Measurements from ENCODE around the gene SCARF2.

The SCARF2 gene

DNA sequence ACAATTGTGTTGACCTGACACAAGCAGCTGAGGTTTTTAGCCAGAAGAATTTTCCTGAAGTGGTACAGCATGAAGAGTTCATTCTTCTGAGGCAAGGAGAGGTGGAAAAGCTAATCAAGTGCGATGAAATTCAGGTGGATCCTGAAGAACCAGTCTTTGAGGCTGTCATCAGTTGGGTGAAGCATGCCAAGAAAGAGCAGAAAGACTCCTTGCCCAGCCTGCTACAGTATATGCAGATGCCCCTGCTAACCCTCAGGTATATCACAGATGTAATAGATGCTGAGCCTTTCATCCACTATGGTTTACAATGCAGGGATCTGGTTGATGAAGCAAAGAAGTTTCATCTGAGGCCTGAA, 12.9 kb upstream of the SCARF2 start:
- peak; percentile 50 for DNase-seq (ENCODE audit: low read depth)

DNA sequence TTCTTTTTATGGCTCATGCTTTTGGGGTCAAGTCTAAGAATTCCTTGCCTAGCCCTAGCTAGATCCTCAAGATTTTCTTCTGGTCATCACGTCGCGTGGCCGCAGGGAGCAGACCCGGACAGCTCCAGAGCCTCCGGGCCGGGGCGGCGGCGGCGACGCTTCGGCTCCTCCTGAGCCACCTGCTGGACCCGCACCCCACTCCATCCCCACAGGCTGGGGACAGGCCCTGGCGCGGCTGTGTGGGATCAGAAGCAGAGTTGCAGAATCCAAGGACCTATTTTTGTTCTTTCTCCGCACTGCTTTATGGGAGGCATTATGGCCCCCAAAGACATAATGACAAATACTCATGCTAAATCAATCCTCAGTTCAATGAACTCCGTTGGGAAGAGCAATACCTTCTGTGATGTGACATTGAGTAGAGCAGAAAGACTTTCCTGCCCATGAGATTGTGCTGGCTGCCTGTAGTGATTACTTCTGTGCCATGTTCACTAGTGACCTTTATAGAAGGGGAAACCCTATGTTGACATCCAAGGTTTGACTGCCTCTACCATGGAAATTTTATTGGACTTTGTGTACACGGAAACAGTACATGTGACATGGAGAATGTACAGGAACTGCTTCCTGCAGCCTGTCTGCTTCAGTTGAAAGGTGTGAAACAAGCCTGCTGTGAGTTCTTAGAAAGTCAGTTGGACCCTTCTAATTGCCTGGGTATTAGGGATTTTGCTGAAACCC, 12.4 kb upstream of the SCARF2 start:
- H3K4me3 ChIP-seq (ENCODE audit: low read length) = no peak overlapping the region
- no peak for DNase-seq (ENCODE audit: low read depth)
- TF ChIP-seq, protein P1, sequence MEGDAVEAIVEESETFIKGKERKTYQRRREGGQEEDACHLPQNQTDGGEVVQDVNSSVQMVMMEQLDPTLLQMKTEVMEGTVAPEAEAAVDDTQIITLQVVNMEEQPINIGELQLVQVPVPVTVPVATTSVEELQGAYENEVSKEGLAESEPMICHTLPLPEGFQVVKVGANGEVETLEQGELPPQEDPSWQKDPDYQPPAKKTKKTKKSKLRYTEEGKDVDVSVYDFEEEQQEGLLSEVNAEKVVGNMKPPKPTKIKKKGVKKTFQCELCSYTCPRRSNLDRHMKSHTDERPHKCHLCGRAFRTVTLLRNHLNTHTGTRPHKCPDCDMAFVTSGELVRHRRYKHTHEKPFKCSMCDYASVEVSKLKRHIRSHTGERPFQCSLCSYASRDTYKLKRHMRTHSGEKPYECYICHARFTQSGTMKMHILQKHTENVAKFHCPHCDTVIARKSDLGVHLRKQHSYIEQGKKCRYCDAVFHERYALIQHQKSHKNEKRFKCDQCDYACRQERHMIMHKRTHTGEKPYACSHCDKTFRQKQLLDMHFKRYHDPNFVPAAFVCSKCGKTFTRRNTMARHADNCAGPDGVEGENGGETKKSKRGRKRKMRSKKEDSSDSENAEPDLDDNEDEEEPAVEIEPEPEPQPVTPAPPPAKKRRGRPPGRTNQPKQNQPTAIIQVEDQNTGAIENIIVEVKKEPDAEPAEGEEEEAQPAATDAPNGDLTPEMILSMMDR (IDR thresholded peaks at IDR 0.05; ENCODE audit: insufficient read depth, low read depth, low read length, missing control alignments) = no peak

More for the DNA sequence above, 12.9 kb upstream of the SCARF2 start:
- H3K4me3 ChIP-seq (ENCODE audit: low read length) = no peak overlapping the region
- TF ChIP-seq, protein P1 (IDR thresholded peaks at IDR 0.05; ENCODE audit: insufficient read depth, low read depth, low read length, missing control alignments) = no peak

DNA sequence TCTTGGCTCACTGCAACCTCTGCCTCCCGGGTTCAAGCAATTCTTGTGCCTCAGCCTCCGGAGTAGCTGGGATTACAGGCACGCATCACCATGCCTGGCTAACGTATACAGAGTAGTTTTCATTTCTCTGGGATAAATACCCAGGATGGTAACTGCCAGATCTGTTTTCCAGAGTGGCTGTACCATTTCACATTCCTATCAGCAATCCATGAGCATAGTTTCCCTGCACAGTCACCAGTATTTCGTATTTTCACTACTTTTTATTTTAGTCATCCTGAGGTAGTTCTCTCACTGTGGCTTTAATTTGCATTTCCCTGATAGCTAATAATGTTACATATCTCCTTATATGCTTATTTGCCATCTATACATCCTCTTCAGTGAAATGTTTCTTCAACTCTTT, 11.0 kb upstream of the SCARF2 start:
- TF ChIP-seq, protein P1 (IDR thresholded peaks at IDR 0.05; ENCODE audit: insufficient read depth, low read depth, low read length, missing control alignments) = no peak
- DNase-seq (ENCODE audit: low read depth) = no peak
- no peak overlapping the region for H3K4me3 ChIP-seq (ENCODE audit: low read length)

DNA sequence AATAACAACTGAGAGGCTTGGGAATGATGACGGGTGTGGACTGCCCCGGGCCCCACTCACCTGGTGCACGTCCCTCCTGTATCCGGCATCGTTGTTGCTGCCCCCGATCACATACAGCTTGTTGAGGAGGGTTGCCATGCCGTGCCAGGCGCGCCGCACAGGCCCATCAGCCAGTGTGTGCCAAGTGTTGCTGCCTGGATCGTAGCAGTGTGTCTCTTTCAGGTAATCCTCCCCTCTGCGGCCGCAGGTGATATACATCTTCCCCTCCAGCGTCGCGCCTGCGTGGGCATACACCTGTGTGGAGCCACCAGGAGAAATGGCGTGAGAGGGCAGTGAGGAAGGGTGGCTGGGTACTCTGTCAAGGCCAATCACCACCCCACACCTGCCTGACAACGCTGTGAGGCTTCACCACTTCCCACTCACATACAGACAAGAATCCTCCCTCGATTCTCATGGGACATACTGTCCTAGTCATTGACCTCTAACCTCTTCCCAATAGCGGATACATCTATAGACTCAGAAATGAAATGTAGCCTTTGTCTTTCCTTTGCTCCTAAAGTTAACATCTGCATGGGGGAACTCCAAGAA, 8.9 kb upstream of the SCARF2 start:
- no peak overlapping the region for H3K4me3 ChIP-seq (ENCODE audit: low read length)
- DNase-seq (ENCODE audit: low read depth) = no peak
- TF ChIP-seq, protein P1 (IDR thresholded peaks at IDR 0.05; ENCODE audit: insufficient read depth, low read depth, low read length, missing control alignments) = no peak

DNA sequence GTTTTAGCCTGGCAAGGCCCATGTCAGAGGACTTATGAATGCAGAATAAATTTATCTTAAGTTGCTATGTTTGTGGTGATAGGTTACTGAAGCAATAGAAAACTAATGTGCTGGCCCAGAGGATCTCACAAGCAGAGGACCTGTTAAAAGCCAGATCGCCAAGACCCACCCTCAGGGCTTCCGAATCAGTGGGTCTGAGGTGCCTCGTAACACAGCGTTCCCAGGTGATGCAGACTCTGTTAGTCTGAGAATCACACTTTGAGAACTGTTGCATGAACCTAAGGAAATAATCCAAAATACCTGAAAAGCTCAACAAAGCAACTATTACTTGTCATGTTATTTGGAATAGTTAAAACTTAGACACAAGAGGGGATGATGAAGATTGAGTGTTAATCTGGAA, 6.7 kb upstream of the SCARF2 start:
- DNase-seq (ENCODE audit: low read depth) = no peak
- TF ChIP-seq, protein P1 (IDR thresholded peaks at IDR 0.05; ENCODE audit: insufficient read depth, low read depth, low read length, missing control alignments) = no peak
- H3K4me3 ChIP-seq (ENCODE audit: low read length) = no peak overlapping the region

DNA sequence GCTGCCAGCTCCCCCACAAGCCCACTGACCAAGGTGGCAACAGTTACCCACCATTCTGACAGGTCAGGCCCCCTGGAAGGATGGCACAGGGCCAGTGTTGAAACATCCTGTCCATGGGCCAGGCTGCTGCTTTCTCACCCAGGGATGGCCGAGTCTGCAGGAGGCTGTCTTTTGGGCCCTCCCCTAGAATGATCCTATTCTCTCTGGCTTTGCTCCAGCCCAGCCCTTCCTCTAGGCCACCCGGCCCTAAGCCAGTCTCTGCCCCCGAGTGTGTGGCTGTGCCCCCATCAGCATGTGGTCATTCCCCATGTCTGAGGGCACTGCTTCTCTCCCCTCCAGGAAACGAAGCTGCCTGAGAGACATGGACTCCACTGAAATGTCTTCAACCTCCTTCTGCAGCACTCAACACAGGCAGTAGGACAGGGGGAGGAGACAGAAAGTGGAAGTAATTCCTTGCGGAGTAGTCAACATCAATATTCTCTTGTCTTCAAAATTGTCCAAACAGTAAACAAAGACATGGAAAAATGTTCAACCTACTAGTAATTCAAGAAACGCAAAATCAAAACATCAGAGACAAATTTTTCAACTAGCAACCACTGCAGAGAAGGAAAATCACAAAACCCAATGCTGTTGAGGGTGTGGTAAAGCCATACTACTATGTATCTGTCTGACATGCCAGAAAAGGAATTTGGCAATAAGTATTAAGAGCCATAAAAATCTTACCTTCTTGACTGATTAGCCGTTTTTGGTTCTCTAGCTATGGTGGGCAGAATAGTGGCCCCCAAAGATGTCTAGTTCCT, 5.1 kb upstream of the SCARF2 start:
- TF ChIP-seq, protein P1 (IDR thresholded peaks at IDR 0.05; ENCODE audit: insufficient read depth, low read depth, low read length, missing control alignments) = no peak
- H3K4me3 ChIP-seq (ENCODE audit: low read length) = no peak overlapping the region

More for the DNA sequence above, 5.1 kb upstream of the SCARF2 start:
- DNase-seq (ENCODE audit: low read depth) = no peak

All from epithelial cell of esophagus (primary cell).